GM19328 (cell line): ENCODE results near the gene HK1.
"Not testable (repeated sequence)": the region's sequence is repeated elsewhere in the genome, so short reads cannot be mapped to it uniquely, and the experiment has no call there.

ENCODE experiments used
- ATAC-seq: cut with Tn5 transposase; IDR thresholded peaks from one replicate; pipeline ENCODE4 v1.9.1; 2021; ENCODE audit warnings: mild to moderate bottlenecking, moderate library complexity; ENCODE audit not compliant: unreplicated experiment

HK1 gene

DNA sequence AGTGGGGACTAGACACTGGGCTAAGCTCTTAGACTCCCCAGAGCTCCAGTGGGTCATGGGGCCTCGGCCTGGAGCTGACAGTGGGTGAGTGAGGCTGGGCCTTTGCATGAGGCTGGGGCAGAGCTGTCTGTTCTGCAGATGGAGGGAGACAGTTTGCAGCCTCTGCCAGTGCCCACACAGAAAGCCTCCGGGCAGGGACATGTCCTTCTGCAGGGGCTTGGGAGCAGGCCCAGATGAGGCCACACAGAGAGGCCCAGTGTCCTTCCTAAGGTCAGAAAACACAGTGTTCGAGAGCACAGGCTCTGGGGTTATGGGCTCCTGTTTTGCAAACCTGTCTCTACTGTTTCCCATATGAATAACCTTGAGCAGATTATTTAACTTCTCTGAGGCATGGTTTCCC is 25.1 kb upstream of the HK1 start:
- ATAC-seq = no peak

DNA sequence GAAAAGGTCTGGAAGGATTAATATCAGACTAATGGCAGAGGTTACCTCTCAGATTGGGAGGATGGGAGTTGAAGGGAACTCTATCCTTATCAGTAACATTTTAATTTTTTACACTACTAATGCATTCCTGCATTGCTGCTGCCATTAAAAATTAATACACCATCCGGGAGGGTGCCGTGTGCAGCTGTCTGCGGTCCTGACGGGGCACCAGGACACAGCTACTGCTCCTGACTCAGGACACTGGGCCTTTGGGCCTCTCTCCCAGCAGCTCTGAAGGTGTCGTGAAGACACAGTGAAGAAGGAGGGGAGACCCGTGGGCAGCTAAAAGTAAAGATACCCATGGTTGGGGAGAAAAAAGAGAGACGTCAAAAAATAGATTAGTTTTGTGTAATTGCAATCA is 23.4 kb upstream of the HK1 start:
- ATAC-seq = no peak

DNA sequence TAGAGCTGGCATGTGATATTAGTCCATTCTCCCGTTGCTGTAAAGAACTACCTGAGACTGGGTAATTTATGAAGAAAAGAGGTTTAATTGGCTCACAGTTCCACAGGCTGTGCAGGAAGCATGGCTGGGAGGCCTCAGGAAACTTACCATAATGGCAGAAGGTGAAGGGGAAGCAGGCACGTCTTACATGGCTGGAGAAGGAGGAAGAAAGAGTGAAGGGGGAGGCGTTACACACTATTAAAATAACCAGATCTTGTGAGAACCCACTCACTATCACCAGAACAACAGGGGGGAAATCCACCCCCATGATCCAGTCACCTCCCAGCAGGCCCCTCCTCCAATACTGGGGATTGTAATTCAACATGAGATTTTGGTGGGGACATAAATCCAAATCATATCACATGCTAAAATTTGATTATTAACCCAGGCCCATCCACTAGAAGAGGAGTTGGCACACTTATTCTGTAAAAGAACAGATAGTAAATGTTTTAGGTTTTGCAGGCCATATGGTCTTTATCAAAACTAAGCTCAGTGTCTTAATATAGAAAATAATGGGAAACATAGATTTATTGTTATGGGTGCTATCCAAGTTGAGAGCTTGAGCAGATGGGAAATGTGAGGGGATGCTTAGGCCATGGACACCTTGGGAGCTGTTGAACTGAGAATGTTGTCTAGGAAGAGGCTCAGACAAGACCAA is 18.6 kb upstream of the HK1 start:
- no peak for ATAC-seq

DNA sequence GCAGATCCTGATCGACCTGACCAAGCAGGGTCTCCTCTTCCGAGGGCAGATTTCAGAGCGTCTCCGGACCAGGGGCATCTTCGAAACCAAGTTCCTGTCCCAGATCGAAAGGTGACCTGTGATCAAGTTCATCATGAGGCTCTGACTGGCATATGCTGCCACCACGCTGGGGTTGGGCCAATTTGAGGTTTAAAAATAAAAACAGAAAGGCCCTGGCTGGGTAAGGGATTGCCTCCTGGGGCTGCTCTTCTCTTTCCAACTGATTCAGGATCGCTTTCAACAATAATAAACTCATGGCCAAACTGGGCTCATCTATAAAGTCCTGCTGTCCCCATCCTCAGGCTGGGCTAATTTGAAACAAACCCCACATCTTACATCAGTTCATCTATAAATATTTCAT is 17.1 kb upstream of the HK1 start:
- ATAC-seq = no peak

DNA sequence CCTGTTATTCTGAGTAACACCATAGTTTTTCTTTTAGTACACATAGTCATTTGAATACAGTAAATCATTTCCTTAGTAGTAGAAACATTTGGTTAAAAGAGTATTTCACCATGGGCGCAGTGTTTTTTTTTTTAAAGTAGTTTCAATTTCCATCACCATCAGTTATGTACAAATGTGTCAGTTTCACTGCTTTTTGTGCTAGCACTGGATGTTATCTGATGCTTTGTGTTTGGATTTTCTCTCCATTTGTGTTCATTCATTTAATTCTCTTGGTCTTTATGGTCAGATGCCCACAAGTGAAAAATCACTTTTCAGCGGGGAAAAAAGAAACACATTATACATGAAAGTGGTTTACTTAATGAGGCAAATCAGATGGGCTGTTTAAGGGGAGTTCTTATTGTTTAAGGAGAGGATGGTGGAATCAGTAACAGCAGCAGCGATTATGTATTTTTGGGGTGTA is 16.0 kb upstream of the HK1 start:
- ATAC-seq = no peak

DNA sequence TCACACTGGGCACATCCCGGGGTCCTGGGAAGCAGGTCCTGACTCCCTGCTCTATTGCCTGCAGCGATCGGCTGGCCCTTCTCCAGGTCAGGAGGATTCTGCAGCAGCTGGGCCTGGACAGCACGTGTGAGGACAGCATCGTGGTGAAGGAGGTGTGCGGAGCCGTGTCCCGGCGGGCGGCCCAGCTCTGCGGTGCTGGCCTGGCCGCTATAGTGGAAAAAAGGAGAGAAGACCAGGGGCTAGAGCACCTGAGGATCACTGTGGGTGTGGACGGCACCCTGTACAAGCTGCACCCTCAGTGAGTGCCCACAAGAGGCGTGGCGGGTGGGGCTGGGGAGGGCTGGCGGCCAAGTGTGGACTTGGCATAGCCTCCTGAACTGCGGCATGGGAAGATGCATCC is 12.8 kb upstream of the HK1 start:
- ATAC-seq = no peak

DNA sequence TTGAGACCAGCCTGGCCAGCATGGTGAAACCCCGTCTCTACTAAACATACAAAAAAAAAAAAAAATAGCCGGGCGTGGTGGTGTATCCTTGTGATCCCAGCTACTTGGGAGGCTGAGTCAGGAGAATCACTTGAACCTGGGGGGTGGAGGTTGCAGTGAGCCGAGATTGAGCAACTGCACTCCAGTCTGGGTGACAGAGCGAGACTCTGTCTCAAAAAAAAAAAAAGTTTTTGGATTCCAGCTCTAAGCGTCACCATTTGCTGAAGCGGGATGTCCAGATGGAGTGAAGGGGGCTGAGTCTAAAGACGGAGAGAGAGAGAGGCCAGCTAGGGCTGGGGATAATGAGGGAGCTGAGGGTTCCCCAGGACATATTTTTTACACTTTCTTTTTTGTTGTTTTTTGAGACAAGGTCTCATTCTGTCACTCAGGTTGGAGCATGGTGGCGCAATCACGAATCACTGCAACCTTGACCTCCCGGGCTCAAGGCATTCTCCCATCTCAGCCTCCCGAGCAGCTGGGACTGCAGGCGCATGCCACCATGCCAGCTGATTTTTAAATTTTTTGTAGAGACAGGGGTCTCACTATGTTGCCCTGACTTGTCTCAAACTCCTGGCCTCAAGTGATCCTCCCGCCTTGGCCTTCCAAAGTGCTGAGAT is 9.4 kb upstream of the HK1 start:
- ATAC-seq = no peak

DNA sequence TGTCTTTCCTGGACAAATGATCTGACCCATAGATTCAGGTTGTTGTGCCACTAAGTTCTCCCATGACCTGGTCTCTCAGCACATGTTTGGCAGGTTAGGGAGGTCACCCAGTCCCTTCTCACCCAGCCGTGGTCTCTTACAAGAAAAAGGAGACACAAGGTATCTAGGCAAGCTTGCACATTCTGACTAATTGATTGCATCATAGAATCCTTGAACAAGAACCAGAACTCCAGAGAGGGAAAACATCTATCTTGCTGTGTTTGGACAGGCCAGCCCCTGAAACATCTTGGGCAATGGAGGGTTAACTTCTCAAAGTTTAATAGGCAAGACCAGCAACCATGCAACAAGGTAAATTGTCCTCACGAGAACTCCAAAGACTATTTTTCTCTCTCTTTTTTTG is 8.5 kb upstream of the HK1 start:
- no peak for ATAC-seq

DNA sequence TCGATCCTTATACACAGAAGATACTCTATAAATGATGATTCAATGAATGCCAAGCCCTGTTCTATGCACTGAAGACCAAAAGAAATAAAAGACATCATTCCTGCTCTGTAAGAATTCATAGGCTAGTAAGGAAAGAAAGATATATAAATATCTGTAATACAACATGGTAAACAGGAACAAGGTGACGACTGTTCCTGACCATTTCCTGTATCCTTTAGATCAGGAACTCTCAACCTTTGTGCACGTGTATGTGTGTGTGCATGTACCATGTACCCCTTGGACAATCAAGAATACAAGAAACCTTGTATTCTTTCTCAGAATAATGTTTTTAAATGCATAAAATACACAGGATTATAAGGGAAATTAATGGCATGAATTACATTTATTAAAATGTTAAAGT is 7.3 kb upstream of the HK1 start:
- ATAC-seq = no peak

DNA sequence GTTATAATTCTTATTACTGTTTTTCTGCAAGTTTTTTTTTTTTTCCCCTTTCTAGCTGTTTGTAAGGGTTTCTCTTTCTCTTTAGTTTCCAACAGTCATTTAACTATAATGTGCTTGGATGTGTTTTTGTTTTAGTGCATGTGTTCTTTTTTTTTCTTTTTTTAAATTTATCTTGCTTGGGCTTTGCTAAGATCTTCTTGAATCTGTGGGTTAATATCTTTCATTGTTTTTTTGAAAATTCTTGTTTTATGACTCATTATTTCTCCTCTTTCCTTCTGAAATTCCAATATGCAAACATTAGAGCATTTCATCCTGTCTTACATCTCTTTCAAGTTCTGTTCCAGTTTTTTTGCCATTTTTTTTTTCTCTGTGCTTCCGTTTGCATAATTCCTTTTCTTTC is 5.7 kb upstream of the HK1 start:
- no peak for ATAC-seq

DNA sequence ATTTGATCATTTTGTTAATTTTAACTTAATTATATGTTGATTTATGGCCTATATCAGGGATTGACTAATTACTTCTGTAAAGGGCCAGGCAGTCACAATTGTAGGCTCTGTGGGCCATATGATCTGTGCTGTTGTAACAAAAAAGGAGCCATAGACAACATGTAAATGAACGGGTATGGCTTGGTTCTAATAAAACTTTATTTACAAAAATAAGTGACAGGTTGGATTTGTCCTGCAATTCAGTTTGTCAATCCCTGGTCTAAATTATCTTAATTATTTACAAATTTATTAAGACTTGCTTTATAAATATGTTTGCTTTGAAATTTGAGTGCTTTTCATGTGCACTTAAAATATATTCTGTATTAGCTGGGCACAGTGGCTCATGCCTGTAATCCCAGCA is 2.9 kb upstream of the HK1 start:
- no peak for ATAC-seq

DNA sequence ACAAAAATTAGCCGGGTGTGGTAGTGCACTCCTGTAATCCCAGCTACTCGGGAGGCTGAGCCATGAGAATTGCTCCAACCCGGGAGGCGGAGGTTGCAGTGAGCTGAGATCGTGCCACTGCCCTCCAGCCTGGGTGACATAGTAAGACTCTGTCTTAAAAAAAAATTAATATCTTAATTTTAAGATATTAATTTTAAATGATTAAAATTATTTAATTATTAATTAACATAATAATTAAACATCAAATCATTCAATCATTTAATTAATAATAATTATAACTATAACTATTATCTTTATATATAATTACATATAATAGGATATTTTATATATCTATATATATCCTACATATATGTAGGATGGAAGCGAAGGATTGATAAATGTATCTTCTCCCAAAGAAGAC is 1.8 kb upstream of the HK1 start:
- no peak for ATAC-seq

DNA sequence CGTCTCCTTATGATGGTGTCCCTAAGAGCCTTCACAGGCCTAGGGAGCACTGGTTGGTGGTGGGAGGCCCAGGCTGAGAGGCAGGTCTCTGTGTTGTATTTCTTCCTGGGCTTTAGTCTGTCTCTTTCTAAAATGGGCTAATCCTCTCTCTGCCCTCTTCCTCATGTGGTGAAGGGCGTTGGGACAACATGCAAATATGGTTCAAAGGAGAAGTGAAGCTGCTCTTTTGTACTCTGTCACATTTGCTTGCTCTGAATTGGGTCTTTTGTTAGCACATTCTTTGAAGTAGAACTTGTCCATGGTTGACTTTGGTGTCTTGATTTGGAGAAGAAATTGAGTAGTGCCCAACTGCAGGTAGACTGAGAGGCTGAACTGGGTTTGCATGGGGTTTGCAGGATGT is 814 bp downstream of the HK1 start:
- ATAC-seq = no peak

DNA sequence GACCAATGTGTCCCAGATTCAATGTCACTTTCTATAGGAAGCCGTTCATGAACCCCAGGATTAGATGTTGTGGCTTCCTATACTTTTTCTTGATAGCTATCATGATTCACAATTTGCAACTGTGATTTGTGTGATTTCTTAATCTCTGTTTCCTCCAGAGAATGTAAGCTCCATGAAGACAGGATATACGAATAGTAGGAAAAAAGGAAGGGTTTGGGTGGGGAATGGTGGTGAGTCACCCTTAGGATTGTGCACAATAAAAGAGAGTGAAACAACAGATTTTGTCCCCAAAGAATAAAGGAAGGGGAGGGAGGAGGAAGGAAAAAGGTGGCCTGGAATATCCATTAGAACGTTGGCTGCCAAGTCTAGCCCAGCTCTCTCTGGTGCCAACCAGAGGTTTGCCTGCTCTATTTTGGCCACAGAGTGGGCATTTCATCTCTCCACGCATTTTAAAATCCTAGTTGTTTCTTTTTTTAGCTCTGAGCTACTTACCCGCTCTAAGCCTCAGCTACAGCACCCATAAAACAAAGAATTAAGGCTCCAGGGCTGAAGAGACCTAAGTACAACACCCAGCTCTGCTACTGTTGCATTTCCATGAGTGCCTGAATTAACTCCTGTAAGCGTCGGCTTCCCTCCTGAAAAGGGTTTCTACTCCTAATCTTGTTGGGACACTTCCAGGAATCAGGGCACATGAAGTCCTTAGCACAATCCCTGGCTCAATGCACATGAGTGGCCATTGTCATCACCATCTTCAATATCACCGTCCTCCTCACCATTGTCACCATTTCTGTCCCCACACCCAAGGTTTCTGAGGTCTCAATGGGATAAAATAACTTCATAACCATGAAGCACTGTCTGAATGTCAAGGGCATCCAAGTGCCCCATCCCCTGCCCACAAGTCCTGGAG is 3.5 kb downstream of the HK1 start:
- ATAC-seq = no peak

DNA sequence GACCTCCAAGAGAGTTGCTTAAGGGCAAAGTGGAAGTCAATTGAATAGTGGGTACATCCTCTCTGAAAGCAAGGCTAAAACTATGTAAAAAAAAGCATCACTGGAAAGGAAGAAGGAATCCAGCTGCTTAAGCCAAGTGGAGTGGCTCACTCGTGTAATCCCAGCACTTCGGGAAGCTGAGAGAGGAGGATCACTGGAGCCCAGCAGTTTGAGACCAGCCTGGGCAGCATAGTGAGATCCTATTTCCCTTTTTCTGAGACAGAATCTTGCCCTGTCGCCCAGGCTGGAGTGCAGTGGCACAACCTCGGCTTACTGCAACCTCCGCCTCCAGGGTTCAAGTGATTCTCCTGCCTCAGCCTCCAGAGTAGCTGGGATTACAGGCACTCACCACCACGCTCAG is 6.1 kb downstream of the HK1 start:
- ATAC-seq = not testable (repeated sequence)

DNA sequence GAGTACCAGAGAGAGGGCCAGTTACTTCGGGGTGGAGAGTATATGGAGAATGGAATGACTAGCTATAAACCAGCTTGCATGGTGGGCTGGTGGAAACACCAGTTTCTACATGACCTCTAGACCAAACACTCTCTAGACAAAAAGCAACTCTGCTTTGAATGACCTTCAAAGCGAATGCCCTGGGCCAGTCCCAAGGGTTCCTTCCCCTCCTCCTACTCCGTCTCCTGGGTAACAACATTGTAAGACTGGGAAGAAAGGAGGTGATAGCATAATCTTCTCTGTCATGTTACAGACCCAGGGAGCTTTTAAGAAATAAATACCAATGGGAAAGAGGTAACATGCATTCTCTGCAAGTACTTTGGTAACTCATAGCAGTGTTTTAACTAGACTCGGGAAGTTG is 7.4 kb downstream of the HK1 start:
- no peak for ATAC-seq

DNA sequence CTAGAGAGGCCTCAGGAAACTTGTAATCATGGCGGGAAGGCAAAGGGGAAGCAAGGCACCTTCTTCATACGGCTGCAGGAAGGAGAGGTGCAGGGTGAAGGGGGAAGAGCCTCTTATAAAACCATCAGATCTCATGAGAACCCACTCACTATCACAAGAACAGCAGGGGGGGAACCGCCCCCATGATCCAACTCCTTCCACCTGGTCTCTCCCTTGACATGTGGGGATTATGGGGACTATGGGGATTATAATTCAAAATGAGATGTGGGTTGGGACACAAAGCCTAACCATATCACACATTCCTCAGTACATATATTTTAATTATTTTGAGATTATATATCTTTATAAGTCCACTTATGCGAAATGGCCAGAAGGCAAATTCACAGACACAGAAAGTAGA is 8.9 kb downstream of the HK1 start:
- no peak for ATAC-seq

DNA sequence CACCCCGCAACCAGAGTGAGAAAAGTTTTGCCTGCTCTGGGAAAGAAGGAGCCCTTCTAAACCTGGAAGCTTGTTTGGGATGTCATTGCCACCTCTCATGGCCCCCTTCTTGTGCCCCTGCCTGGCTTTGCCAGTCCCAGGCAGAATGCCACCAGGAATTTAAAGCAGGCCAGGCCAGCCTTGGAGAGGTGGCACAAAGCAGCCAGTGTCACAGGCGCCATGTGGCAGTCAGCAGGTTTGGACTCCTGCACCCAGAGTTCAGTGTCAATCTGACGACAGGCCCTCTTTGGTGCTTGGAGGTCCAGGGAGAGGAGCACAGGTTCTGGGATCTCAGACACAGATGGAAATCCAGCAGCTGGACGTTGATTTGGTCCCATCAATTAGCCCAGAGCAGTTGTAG is 12.7 kb downstream of the HK1 start:
- no peak for ATAC-seq

DNA sequence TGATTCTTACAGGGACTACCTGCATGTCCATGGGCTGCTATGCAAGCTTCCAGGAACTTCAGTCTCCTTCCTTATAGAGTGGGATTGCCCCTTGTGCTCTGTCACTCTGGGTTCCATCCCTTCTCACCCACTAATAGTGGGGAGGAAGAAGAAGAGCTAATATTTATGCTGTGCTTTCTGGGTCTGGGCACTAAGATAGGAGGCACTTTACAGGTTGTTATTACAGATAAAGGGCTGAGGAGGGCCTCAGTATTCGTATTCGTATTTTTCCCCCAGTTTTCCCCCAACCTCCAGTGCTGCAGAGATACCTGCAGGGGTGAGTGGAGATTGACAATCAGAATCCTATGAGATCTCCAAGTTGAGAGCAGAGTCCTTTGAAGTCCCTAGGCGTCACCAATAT is 14.2 kb downstream of the HK1 start:
- ATAC-seq = no peak

DNA sequence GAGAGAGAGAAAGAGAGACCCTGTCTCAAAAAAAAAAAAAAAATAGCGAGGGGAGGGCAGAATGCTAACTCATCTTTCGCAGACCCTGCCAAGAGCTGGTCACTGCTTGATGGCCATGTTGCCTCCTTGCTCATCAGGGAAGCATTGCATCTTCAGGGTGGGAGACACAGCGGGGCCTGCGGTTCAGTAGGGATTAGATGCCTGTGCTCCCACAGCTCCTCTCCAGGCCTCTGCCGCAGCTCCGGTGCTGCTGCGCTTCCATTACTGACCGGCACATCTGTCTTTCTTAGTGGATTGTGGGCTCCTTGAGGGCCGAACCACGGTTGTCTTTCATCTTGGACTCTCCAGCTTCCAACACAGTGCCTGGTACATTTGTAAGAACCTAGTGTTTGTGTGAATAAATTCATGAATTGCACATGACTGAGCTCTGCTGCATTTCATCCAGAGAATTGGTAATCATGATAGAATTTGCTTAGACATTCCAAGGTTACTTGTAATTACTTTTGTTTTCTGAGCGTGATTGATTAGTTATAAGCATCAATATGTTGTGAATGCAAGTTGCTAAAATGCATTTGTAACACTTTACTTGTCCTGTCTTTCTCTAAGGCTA is 16.8 kb downstream of the HK1 start:
- no peak for ATAC-seq

DNA sequence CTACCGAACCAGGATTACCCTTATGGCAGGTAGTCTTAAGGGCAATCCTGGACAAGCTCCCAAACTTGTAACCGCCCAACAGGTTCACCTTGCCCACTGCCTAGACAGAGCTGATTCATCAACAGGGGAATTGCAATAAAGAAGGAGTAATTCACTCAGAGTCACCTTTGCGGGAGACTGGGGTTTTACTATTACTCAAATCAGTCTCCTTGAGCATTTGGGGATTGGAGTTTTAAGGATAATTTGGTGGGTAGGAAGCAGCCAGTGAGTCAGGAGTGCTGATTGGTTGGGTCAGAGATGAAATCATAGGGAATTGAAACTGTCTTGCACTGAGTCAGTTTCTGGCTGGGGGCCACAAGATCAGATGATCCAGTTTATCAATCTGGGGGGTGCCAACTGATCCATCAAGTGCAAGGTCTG is 25.3 kb downstream of the HK1 start:
- ATAC-seq = no peak
